ENCODE results near the gene TRIM15. TPM values are rescaled to one million over a fixed set of nuclear protein-coding genes. Genes with fewer than 3 reads are reported as not detected.

The TRIM15 gene
- total RNA-seq (2021) = 0.32 to 0.53 TPM (median 0.35 TPM) in 3 replicates
- Bru-seq, nascent RNA = percentile 36 among the genes with signal in this experiment
- long read RNA-seq, experiment 1 = 0 reads
- long read RNA-seq, experiment 2, partial matches to known transcripts = 0 of 1 reads
- long read RNA-seq, experiment 2, other reads (novel, unspliced or antisense) = 1 of 1 reads
- long read RNA-seq, experiment 3 = 0 reads

GRCh38 chr6:30163090-30163917 is at the start of gene TRIM15:
TRIM15 (plus strand) TSS chr6:30163546; CDS start chr6:30163685, 139 bp downstream.
- Mint-ChIP-seq H3K4me3 (no peak within 1 kb of the TSS), H3K4me1 (peaks cover 5% of the 10 kb centered on the region), H3K36me3 (no peaks in the 10 kb centered on the region), H3K9me3 (no peaks in the 10 kb centered on the region; the same call in 1 of the 2 replicates), H3K27ac (no peak within 1 kb of the TSS), H3K27me3 (ENCODE audit: low read depth) (peaks cover 40% of the 10 kb centered on the region)
- ChIA-PET CTCF (interaction anchor here (2.1 kb wide), 1 partner anchor 60 kb away, joined by 5 read pairs; no protein-coding TSS in a partner anchor), POLR2A (no interaction called here)
- DNase-seq (ENCODE audit: low spot score) (peak; percentile 30), ATAC-seq (peak; percentile 92)
- no peak for TF ChIP-seq CREB1 (CRISPR knock-in tag; IDR thresholded peaks at IDR 0.05)
- TF ChIP-seq RORB (CRISPR knock-in tag; IDR thresholded peaks at IDR 0.05) = no peak
- TF ChIP-seq GRHL2 (CRISPR knock-in tag; IDR thresholded peaks at IDR 0.05; ENCODE audit: insufficient replicate concordance, severe bottlenecking) = no peak
- TF ChIP-seq AR (CRISPR knock-in tag; IDR thresholded peaks at IDR 0.05) = no peak
- TF ChIP-seq GTF2I (CRISPR knock-in tag; conservative IDR thresholded peaks at IDR 0.05) = no peak
- TF ChIP-seq CREM (CRISPR knock-in tag; IDR thresholded peaks at IDR 0.05) = no peak
- TF ChIP-seq ZNF281 (CRISPR knock-in tag; IDR thresholded peaks at IDR 0.05) = no peak
- TF ChIP-seq, protein P1, sequence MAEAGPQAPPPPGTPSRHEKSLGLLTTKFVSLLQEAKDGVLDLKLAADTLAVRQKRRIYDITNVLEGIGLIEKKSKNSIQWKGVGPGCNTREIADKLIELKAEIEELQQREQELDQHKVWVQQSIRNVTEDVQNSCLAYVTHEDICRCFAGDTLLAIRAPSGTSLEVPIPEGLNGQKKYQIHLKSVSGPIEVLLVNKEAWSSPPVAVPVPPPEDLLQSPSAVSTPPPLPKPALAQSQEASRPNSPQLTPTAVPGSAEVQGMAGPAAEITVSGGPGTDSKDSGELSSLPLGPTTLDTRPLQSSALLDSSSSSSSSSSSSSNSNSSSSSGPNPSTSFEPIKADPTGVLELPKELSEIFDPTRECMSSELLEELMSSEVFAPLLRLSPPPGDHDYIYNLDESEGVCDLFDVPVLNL (CRISPR knock-in tag; IDR thresholded peaks at IDR 0.05; ENCODE audit: borderline replicate concordance, low read depth) = no peak
- TF ChIP-seq SMAD4 (CRISPR knock-in tag; IDR thresholded peaks at IDR 0.05) = no peak
- no peak for TF ChIP-seq JUN (CRISPR knock-in tag; IDR thresholded peaks at IDR 0.05)
- TF ChIP-seq TCF7 (CRISPR knock-in tag; IDR thresholded peaks at IDR 0.05; ENCODE audit: low read depth) = no peak
- TF ChIP-seq STAT6 (CRISPR knock-in tag; conservative IDR thresholded peaks at IDR 0.05; ENCODE audit: low read depth) = no peak
- no peak for TF ChIP-seq PRRX2 (CRISPR knock-in tag; IDR thresholded peaks at IDR 0.05)
- TF ChIP-seq GABPB1 (CRISPR knock-in tag; IDR thresholded peaks at IDR 0.05) = peak; percentile 57
- 0 out of 2 replicates have a peak, but pooled peaks have one; percentile 35 for TF ChIP-seq TEAD1 (CRISPR knock-in tag; IDR thresholded peaks at IDR 0.05)
- TF ChIP-seq EMX1 (CRISPR knock-in tag; IDR thresholded peaks at IDR 0.05) = no peak
- TF ChIP-seq PREB (CRISPR knock-in tag; IDR thresholded peaks at IDR 0.05; ENCODE audit: borderline replicate concordance) = peak; percentile 21; the same call in 1 of the 2 replicates
- no peak for TF ChIP-seq NR2C2 (CRISPR knock-in tag; IDR thresholded peaks at IDR 0.05)
- no peak for TF ChIP-seq NR1H2 (CRISPR knock-in tag; IDR thresholded peaks at IDR 0.05)
- TF ChIP-seq, protein P2, sequence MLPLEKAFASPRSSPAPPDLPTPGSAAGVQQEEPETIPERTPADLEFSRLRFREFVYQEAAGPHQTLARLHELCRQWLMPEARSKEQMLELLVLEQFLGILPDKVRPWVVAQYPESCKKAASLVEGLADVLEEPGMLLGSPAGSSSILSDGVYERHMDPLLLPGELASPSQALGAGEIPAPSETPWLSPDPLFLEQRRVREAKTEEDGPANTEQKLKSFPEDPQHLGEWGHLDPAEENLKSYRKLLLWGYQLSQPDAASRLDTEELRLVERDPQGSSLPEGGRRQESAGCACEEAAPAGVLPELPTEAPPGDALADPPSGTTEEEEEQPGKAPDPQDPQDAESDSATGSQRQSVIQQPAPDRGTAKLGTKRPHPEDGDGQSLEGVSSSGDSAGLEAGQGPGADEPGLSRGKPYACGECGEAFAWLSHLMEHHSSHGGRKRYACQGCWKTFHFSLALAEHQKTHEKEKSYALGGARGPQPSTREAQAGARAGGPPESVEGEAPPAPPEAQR (CRISPR knock-in tag; IDR thresholded peaks at IDR 0.05) = no peak
- TF ChIP-seq, protein P3, sequence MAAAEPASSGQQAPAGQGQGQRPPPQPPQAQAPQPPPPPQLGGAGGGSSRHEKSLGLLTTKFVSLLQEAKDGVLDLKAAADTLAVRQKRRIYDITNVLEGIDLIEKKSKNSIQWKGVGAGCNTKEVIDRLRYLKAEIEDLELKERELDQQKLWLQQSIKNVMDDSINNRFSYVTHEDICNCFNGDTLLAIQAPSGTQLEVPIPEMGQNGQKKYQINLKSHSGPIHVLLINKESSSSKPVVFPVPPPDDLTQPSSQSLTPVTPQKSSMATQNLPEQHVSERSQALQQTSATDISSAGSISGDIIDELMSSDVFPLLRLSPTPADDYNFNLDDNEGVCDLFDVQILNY (CRISPR knock-in tag; IDR thresholded peaks at IDR 0.05) = no peak
- no peak for TF ChIP-seq HMGA2 (CRISPR knock-in tag; IDR thresholded peaks at IDR 0.05)
- TF ChIP-seq MXD4 (CRISPR knock-in tag; IDR thresholded peaks at IDR 0.05; ENCODE audit: borderline replicate concordance) = no peak
- no peak for TF ChIP-seq ZNF396 (CRISPR knock-in tag; IDR thresholded peaks at IDR 0.05; ENCODE audit: borderline replicate concordance)
